Posterior vena cava (tissue), 2 donors: ENCODE results near the gene HGD. TPM values are rescaled to one million over a fixed set of nuclear protein-coding genes. Genes with fewer than 3 reads are reported as not detected.
A peak's percentile ranks its signal among the peaks of the same experiment; 100 is the strongest.

Experiments used
- DNase-seq: peaks from one replicate; pipeline ENCODE4 v3.0.0-alpha.2; 2020; ENCODE audit warnings: low spot score
- intact Hi-C, 2 donors: fragments of 100-400 bp; cut with DNase I; formaldehyde crosslinking; loops; one replicate each; pipeline versions ENCODE4 v1.14.1 to v1.14.2; 2022 to 2023
- total RNA-seq, 2 donors: library from RNA; stranded (reverse); fragmentation: NEBNext Ultra II Directional; extraction: Animal tissue kit (Norgen Biotek cat#: 25700); gene quantifications; one replicate each; pipeline ENCODE4 v1.2.1, GENCODE V29; 2021
- donor health status: DM: yes; HTN: yes; CAD: no.
- donor health status: DM: yes; HTN: yes; CAD: no.

Gene HGD
- total RNA-seq, 2 donors from 2014 or later = 0.48 to 0.83 TPM

DNA sequence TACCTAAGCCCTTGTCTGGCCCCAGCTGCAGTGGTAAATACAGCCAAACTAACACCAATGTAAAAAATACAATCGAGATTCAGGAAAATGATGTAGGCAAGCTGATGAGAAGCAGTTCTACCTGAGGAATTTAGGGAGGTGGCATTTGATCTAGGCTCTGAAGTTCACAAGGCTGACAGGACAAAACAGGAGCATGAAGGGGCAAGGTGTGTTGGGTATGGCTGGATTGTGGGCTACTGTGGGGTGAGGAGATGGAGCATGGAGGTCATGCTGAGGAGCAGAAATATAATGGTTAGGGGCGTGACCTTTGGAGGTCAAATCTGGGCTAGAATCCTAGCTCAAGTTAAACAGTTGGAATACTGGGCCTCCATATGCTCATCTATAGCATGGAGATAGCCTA lies 79.4 kb downstream of the HGD start:
- intact Hi-C loops = no loop called here
- DNase-seq = no peak

DNA sequence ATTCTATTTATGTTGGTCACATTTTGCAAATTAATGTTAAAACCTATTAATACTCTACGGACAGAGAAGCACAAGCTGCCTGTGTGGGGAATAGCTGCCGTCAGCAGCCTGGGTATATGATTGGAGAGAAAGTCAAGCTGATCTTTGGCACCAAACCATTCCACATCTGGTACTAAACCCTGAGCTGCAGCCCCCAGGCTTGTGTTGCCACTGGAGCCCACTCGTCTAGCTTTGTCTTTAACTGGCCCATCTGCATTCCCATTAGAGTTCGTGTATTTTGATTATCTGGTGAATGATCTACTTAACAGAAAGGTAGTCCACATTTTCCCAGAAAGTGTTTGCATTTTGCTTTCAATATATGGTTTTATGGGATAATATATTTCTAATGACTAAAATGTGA lies 80.5 kb downstream of the HGD start:
- no peak for DNase-seq
- intact Hi-C loops = no loop called here

- no peak for DNase-seq
- intact Hi-C loops = no loop called here
Observed at GRCh38 chr3:120599211-120599610, 82.8 kb downstream of the HGD start.

DNA sequence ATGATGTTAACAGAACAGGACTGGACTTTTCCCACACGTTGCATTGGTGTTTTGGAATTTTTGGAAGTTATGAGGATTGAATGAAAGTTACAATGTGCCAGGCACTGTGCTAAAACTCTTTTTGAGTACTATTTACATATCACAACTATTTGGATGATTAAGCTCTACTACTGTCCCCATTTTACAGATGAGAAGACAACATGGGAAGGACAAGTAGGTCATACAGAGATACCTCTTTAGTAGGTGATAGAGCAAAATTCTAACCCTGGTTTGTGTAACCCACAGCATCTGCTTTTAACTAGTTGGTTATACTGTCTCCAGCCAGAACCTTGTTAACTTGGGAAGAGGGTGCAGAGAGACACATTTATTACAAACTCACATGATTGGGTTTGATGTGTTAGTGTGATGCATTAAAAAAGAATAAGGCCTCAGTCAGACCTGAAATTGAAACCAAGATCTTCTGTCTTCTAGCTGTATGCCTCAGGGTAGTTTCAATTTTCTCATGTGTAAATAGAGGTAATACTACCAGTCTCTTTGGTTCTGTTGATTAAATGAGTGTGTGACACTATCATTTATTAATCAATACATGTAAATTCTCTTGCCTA lies 84.5 kb downstream of the HGD start:
- intact Hi-C loops = no loop called here

DNA sequence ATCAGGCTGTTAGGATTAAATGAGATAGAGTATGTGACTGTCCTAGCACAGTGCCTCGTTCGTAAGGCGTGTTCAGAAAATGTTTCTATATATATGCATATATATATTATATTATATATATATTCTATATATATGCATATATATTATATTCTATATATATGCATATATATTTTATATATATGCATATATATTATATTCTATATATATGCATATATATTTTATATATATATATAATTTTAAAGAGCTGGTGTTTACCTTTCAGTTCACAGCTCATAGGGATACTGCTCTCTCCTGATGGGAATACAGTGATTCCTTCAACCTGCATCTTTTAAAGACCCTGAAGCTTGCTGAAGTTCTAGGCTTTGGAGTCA lies 85.2 kb downstream of the HGD start:
- intact Hi-C loops = no loop called here

More for the DNA sequence above, 84.5 kb downstream of the HGD start:
- no peak for DNase-seq

GRCh38 chr3:120596116-120596852 lies 85.8 kb downstream of the HGD start, which contains the start of gene NDUFB4:
Gene NDUFB4 (plus strand): TSS chr3:120596336. CDS start chr3:120596360, 24 bp downstream.
- peak; percentile 100 for DNase-seq
- intact Hi-C loops = no loop called here

More for the DNA sequence above, 85.2 kb downstream of the HGD start:
- DNase-seq = no peak

- intact Hi-C loops = no loop called here
- no peak for DNase-seq
Observed at GRCh38 chr3:120595788-120596115, 86.3 kb downstream of the HGD start.

DNA sequence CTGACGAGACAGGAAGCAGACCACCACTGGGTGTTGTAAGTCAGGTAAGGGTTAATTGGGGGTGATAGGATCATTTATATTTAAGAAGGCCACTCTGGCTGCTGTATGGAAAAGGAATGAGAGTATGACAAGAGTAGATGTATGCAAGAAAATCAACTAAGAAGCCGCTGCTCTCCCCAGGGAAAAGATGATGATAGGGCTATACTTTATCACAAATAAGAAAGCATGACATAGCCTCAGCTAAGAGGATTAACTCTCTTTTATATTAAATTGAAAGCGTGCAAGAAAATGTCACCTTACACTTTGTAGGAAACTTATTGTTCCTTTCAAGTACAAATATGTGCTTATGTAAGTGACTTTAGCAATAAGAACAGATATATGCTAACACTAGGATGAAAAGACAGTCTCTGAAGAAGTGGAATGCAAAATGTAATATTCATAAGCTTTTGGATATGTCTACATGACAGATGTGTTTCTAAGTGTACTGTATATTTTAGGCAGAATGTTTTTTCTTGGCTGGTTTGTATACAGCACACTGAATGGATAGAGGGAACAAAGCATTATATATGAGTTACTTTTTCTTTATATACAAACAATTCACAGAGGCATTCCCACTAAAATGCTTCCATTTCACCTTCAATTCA lies 94.6 kb downstream of the HGD start:
- no peak for DNase-seq
- intact Hi-C loops = no loop called here

Other genes starting within 250 kb of the HGD start
- gene FSTL1, start 231.2 kb downstream of the HGD start, total RNA-seq = 1,000 to 10,000 TPM in 1 of 2 donors, 100 to 1,000 TPM in 1; 548 to 1,310 TPM
- 100 to 1,000 TPM in 1 of 2 donors, 10 to 100 TPM in 1; 94.9 to 101 TPM for gene NDUFB4, start 85.9 kb downstream of the HGD start, total RNA-seq
- 10 to 100 TPM; 16.9 to 22.3 TPM for gene RABL3, start 60.3 kb upstream of the HGD start, total RNA-seq
- 10 to 100 TPM; 12.0 to 16.7 TPM for gene GTF2E1, start 60.5 kb upstream of the HGD start, total RNA-seq
- under 1 TPM; 0.23 to 0.29 TPM for gene STXBP5L, start 226.0 kb upstream of the HGD start, total RNA-seq